ENCODE results near the gene INSIG1. TPM values are rescaled to one million over a fixed set of nuclear protein-coding genes. Genes with fewer than 3 reads are reported as not detected.

Gene INSIG1
- total RNA-seq, 4 donors from 2014 or later, result 40.1 to 151 (median 79.5) TPM

- intact Hi-C loops (cut with DNase I; ENCODE audit: low total_unique reads), result no loop called here
- TF ChIP-seq POLR2A (IDR thresholded peaks at IDR 0.05), result no peak
- TF ChIP-seq, protein P1, sequence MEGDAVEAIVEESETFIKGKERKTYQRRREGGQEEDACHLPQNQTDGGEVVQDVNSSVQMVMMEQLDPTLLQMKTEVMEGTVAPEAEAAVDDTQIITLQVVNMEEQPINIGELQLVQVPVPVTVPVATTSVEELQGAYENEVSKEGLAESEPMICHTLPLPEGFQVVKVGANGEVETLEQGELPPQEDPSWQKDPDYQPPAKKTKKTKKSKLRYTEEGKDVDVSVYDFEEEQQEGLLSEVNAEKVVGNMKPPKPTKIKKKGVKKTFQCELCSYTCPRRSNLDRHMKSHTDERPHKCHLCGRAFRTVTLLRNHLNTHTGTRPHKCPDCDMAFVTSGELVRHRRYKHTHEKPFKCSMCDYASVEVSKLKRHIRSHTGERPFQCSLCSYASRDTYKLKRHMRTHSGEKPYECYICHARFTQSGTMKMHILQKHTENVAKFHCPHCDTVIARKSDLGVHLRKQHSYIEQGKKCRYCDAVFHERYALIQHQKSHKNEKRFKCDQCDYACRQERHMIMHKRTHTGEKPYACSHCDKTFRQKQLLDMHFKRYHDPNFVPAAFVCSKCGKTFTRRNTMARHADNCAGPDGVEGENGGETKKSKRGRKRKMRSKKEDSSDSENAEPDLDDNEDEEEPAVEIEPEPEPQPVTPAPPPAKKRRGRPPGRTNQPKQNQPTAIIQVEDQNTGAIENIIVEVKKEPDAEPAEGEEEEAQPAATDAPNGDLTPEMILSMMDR (IDR thresholded peaks at IDR 0.05), result no peak
- DNase-seq (ENCODE audit: low spot score in 2 of 2), result no peak
- whole genome bisulfite sequencing, 2 donors, result 72 to 82% methylated on average over 13 of the region's 13 CpGs
- no peak overlapping the region for H3K4me3 ChIP-seq (ENCODE audit: low read depth, poor library complexity, severe bottlenecking)
These were observed 18.9 kb downstream of the INSIG1 start for GRCh38 chr7:155316427-155317113.

DNA sequence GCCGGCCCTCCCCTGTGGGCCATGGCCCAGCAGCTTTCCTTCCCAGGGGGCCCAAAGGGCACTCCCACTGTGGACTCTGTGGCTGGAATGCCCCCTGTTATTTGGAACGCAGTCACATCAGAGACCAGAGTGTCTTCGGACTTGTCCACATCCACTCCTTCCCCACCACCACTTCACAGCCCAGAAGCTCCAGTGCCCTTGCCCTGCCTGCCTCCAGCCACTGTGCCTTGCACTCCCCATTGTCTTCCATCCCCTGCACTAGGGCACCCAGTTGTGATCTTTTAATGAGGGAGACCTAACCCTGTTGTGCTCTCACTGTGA lies 19.4 kb downstream of the INSIG1 start:
- intact Hi-C loops (cut with DNase I; ENCODE audit: low total_unique reads), result no loop called here
- DNase-seq (ENCODE audit: low spot score in 2 of 2), result peak in 1 of 2 donors; percentile 48
- TF ChIP-seq POLR2A (IDR thresholded peaks at IDR 0.05), result no peak
- TF ChIP-seq, protein P1 (IDR thresholded peaks at IDR 0.05), result no peak
- H3K4me3 ChIP-seq (ENCODE audit: low read depth, poor library complexity, severe bottlenecking), result no peak overlapping the region
- WGBS, 2 donors, result 86 to 88% methylated on average over 3 of the region's 3 CpGs

DNA sequence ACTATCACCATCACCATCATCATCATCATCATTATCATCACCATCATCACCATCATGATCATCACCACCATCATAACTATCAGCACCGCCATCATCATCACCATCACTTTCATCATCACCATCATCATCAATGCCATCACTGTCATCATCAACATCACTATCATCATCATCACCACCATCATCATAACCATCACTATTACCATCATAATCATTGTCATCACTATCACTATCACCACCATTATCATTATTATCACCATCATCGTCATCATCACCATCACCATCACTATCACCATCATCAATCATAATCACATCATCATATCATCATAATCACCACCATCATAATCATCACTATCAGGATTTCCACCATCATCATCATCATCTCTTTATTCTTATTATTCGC lies 20.6 kb downstream of the INSIG1 start:
- intact Hi-C loops (cut with DNase I; ENCODE audit: low total_unique reads), result no loop called here
- WGBS, 2 donors, result 92 to 98% methylated on average over 3 of the region's 3 CpGs
- TF ChIP-seq, protein P1 (IDR thresholded peaks at IDR 0.05), result no peak
- no peak for TF ChIP-seq POLR2A (IDR thresholded peaks at IDR 0.05)
- no peak overlapping the region for H3K4me3 ChIP-seq (ENCODE audit: low read depth, poor library complexity, severe bottlenecking)
- DNase-seq (ENCODE audit: low spot score in 2 of 2), result no peak

DNA sequence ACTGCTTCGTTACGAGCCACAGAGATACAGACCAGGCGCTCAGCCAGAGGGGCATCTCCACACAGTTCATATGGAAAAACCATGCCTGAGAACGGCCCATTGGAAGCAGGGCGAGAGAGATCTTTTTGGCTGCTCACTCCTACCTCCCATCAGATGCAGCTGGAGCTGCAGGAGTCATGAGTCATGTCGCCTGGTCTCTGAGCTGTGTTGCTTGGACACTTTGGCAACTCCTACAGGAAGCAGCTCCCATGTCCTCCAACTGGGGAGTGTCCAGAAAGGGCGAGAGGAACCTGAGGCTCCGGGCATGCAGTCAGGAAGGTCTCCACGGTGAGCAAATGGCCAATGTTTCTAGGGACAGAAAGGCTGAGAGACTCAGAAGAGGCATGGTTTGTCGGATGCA lies 24.9 kb downstream of the INSIG1 start:
- DNase-seq (ENCODE audit: low spot score in 2 of 2), result peak in 1 of 2 donors; percentile 60
- intact Hi-C loops (cut with DNase I; ENCODE audit: low total_unique reads), result no loop called here
- WGBS, 2 donors, result 50 to 68% methylated on average over 9 to 10 of the region's 10 CpGs
- no peak overlapping the region for H3K4me3 ChIP-seq (ENCODE audit: low read depth, poor library complexity, severe bottlenecking)
- no peak for TF ChIP-seq POLR2A (IDR thresholded peaks at IDR 0.05)
- TF ChIP-seq, protein P1 (IDR thresholded peaks at IDR 0.05), result no peak

DNA sequence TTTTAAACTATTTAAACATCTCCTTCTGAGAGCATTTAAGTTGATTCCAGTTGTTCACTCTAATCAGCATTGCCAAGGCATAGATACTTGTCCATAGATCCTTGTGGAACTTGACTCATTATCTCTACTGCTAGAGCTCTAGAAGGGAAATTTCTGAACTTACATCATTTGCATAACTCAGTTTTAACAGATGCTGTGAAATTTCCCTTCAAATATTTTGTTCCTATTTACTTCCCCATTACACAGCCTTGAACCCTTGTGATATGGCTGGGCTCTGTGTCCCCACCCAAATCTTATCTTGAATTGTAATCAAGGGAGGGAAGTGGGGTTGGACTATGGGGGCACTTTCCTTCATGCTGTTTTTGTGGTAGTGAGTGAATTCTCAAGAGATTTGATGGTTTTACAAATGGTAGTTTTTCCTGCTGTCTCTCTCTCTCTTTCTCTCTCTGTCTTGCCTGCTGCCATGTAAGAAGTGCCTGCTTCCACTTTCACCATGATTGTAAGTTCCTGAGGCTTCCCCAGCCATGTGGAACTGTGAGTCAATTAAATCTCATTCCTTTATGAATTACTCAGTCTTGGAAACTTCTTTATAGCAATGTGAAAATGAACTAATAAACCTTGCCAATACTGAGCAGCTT lies 25.4 kb downstream of the INSIG1 start:
- H3K4me3 ChIP-seq (ENCODE audit: low read depth, poor library complexity, severe bottlenecking), result no peak overlapping the region
- TF ChIP-seq POLR2A (IDR thresholded peaks at IDR 0.05), result no peak
- TF ChIP-seq, protein P1 (IDR thresholded peaks at IDR 0.05), result no peak
- intact Hi-C loops (cut with DNase I; ENCODE audit: low total_unique reads), result no loop called here
- no peak for DNase-seq (ENCODE audit: low spot score in 2 of 2)
